Measurements from ENCODE around the gene ABLIM3. TPM values are rescaled to one million over a fixed set of nuclear protein-coding genes. Genes with fewer than 3 reads are reported as not detected.

The ABLIM3 gene
- polyA plus RNA-seq (2011; rRNA removed) (14.0 and 25.7 TPM in 2 replicates), polyA minus RNA-seq (2011; rRNA and poly(A)+ RNA removed) (31.1 and 37.2 TPM in 2 replicates)

DNA sequence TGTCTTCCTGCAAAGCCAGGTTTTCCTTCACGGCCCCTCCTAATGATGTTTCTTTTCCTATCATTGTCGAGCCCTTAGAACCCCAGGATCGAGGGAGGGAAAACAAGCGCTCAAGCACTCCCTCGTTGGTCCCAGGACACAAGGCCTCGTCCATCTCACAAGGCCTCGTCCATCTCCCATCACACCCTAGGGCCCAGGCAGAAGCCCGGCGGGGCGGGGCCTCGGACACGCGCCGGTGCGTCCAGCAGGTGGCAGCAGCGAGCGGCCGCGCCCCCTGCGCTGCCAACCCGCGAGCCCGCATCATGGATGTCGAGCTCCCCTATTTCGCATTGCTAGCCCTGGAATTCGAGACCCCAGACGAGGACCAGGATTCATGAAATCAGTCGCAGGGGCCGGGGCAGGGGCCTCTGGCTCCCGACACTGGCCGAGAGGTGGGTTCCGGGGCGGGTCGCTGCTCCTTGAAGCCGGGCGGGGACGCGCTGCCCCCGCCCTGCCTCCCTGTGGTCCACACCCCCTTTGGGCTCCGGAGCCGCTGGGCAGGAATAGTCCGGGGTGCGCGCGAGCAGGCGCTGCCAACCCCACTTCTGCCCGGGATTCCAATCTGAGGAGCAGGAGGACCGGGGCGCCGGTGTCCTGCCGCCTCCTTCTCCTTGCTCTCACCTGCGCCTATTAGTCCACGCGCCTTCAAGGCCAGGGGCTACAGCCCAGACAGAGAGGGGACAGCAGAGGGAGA, at the start of gene ABLIM3:
ABLIM3 (plus strand) TSS at position 270 of the 733 bp plus-strand sequence. CDS start 603 bp downstream, outside the sequence.
- POLR2A ChIA-PET = interaction anchor here (0.5 kb wide), 1 partner anchor 205 kb away, joined by 9 read pairs; no protein-coding TSS in a partner anchor
- no peak for DNase-seq (ENCODE audit: low read depth)
- peak within 1 kb of the TSS; percentile 73 for H3K4me3 ChIP-seq (ENCODE audit: low read depth, low read length)
- H3K27me3 ChIP-seq (ENCODE audit: control insufficient read depth, insufficient read depth, low read length) = no peaks in the 10 kb centered on the region
- TF ChIP-seq, protein P1, sequence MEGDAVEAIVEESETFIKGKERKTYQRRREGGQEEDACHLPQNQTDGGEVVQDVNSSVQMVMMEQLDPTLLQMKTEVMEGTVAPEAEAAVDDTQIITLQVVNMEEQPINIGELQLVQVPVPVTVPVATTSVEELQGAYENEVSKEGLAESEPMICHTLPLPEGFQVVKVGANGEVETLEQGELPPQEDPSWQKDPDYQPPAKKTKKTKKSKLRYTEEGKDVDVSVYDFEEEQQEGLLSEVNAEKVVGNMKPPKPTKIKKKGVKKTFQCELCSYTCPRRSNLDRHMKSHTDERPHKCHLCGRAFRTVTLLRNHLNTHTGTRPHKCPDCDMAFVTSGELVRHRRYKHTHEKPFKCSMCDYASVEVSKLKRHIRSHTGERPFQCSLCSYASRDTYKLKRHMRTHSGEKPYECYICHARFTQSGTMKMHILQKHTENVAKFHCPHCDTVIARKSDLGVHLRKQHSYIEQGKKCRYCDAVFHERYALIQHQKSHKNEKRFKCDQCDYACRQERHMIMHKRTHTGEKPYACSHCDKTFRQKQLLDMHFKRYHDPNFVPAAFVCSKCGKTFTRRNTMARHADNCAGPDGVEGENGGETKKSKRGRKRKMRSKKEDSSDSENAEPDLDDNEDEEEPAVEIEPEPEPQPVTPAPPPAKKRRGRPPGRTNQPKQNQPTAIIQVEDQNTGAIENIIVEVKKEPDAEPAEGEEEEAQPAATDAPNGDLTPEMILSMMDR (IDR thresholded peaks at IDR 0.05; ENCODE audit: insufficient read depth, low read depth, low read length) = peak; percentile 65
- no peaks in the 10 kb centered on the region for H3K36me3 ChIP-seq (ENCODE audit: control insufficient read depth, insufficient read depth, low read length)
- CTCF ChIA-PET = interaction anchor here (0.6 to 17.8 kb wide), 27 partner anchors 9 to 228 kb away, joined by 3 to 339 read pairs (median 4); partner anchors contain the start of gene AFAP1L1

DNA sequence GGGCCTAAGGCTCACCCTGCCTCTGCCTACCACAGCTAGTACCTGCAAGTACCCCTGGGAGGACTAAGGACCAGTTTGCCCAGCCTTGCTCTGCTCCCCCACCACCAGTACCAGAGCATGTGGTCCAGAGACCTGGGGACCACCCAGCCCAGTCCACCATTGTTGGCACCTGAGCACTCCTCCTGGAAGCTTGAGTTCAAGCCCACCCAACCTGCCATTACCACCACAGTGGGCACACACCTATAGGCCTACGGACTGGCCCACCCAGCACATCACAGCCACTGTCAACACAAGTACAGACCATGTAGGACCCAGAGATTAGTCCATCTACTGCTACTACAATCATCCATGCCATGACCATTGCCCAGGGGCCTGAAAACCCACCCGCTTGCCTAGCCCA, 47.7 kb upstream of the ABLIM3 start:
- H3K4me3 ChIP-seq (ENCODE audit: low read depth, low read length) = no peak overlapping the region
- CTCF ChIA-PET = interaction anchor here (1.1 kb wide), 1 partner anchor 363 kb away, joined by 3 read pairs; no protein-coding TSS in a partner anchor
- TF ChIP-seq, protein P1 (IDR thresholded peaks at IDR 0.05; ENCODE audit: insufficient read depth, low read depth, low read length) = no peak
- DNase-seq (ENCODE audit: low read depth) = no peak
- H3K36me3 ChIP-seq (ENCODE audit: control insufficient read depth, insufficient read depth, low read length) = no peaks in the 10 kb centered on the region
- H3K27me3 ChIP-seq (ENCODE audit: control insufficient read depth, insufficient read depth, low read length) = no peaks in the 10 kb centered on the region
- POLR2A ChIA-PET = no interaction called here

DNA sequence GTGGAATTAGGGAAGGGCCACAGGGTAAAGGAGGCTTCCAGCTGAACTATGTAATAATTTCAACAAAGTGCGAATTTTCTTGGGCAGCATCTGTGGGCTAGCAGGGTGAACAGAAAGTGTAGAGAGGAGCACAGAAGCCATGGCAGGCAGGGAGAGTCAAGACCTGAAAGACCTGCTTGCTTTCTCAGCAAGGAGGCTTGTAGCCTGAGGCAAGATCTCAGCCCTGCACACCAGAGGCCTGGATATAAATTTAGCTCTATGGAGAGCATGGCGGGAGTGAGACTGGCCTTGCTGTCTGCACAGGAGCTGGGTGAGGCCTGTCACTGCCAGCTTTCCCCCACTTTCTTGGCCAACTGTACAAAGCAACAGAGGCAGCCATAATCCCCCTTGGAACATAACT, 46.3 kb upstream of the ABLIM3 start:
- no peak for DNase-seq (ENCODE audit: low read depth)
- ChIA-PET CTCF (no interaction called here), POLR2A (no interaction called here)
- Histone ChIP-seq H3K4me3 (ENCODE audit: low read depth, low read length) (no peak overlapping the region), H3K27me3 (ENCODE audit: control insufficient read depth, insufficient read depth, low read length) (no peaks in the 10 kb centered on the region), H3K36me3 (ENCODE audit: control insufficient read depth, insufficient read depth, low read length) (no peaks in the 10 kb centered on the region)
- TF ChIP-seq, protein P1 (IDR thresholded peaks at IDR 0.05; ENCODE audit: insufficient read depth, low read depth, low read length) = no peak

DNA sequence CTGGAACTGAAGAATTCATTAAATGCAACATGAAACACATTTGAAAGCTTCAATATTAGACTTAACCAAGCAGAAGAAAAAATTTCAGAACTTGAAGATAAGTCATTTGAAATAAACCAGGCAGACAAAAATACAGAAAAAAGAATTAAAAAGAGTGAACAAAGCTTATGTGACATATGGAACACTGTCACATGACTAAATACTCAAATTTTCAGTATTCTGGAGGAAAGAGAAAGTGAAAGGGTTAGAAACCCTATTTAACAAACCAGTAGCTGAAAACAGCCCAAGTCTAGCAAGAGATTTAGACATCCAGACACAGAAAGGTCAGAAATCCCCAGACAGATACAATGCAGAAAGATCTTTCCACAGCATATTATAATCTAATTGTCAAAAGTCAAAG, 41.4 kb upstream of the ABLIM3 start:
- no peak overlapping the region for H3K4me3 ChIP-seq (ENCODE audit: low read depth, low read length)
- DNase-seq (ENCODE audit: low read depth) = no peak
- CTCF ChIA-PET = interaction anchor here (0.7 to 1.1 kb wide), 2 partner anchors 15 to 369 kb away, joined by 3 to 4 read pairs; no protein-coding TSS in a partner anchor
- H3K27me3 ChIP-seq (ENCODE audit: control insufficient read depth, insufficient read depth, low read length) = no peaks in the 10 kb centered on the region
- H3K36me3 ChIP-seq (ENCODE audit: control insufficient read depth, insufficient read depth, low read length) = no peaks in the 10 kb centered on the region
- TF ChIP-seq, protein P1 (IDR thresholded peaks at IDR 0.05; ENCODE audit: insufficient read depth, low read depth, low read length) = no peak
- POLR2A ChIA-PET = no interaction called here

DNA sequence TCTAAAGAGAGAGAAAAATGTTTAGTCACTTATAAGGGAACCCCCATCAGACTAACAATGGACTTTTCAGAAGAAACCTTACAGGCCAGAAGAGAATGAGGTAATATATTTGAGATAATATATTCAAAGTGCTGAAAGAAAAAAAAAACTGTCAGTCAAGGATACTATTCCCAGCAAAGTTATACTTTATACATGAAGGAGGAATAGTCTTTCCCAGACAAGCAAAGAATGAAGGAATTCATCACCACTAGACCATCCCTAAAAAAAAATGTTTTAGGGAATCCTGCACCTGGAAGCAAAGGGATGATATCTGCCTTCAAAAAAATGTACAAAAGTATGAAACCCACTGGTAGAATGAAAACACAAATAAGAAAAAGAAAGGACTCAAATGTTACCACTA, 41.0 kb upstream of the ABLIM3 start:
- Histone ChIP-seq H3K27me3 (ENCODE audit: control insufficient read depth, insufficient read depth, low read length) (no peaks in the 10 kb centered on the region), H3K4me3 (ENCODE audit: low read depth, low read length) (no peak overlapping the region), H3K36me3 (ENCODE audit: control insufficient read depth, insufficient read depth, low read length) (no peaks in the 10 kb centered on the region)
- DNase-seq (ENCODE audit: low read depth) = no peak
- ChIA-PET CTCF (no interaction called here), POLR2A (no interaction called here)
- TF ChIP-seq, protein P1 (IDR thresholded peaks at IDR 0.05; ENCODE audit: insufficient read depth, low read depth, low read length) = no peak
